ENCODE results near the gene LENG9. TPM values are rescaled to one million over a fixed set of nuclear protein-coding genes. Genes with fewer than 3 reads are reported as not detected.

The LENG9 gene
- total and polyA plus RNA-seq, 10 donors = 1.7 to 8.3 (median 4.9) TPM

GRCh38 chr19:54462655-54463530 is 685 bp downstream of the LENG9 start:
- intact Hi-C loops (cut with DNase I; ENCODE audit: low total_unique reads) = no loop called here
- H3K4me1 ChIP-seq = peaks cover 11 to 71% (median 47%) of the 10 kb centered on the region in 6 donors
- DNase-seq = peak; percentile 94
- peak; percentile 85 to 92 (median 92) for TF ChIP-seq POLR2AphosphoS5 (IDR thresholded peaks at IDR 0.05)
- TF ChIP-seq POLR2A (IDR thresholded peaks at IDR 0.05) = no peak
- TF ChIP-seq, protein P1, sequence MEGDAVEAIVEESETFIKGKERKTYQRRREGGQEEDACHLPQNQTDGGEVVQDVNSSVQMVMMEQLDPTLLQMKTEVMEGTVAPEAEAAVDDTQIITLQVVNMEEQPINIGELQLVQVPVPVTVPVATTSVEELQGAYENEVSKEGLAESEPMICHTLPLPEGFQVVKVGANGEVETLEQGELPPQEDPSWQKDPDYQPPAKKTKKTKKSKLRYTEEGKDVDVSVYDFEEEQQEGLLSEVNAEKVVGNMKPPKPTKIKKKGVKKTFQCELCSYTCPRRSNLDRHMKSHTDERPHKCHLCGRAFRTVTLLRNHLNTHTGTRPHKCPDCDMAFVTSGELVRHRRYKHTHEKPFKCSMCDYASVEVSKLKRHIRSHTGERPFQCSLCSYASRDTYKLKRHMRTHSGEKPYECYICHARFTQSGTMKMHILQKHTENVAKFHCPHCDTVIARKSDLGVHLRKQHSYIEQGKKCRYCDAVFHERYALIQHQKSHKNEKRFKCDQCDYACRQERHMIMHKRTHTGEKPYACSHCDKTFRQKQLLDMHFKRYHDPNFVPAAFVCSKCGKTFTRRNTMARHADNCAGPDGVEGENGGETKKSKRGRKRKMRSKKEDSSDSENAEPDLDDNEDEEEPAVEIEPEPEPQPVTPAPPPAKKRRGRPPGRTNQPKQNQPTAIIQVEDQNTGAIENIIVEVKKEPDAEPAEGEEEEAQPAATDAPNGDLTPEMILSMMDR (IDR thresholded peaks at IDR 0.05 in 8 of 11, conservative IDR thresholded peaks at IDR 0.05 in 3 of 11) = peak in 5 of 11 experiments; percentile 7 to 46 (median 28)
- peaks cover 0 to 9% (median 0%) of the 10 kb centered on the region in 7 donors for H3K27me3 ChIP-seq (replicated peaks in 1 of 7)
- H3K4me3 ChIP-seq = peak overlapping the region; percentile 37 to 74 (median 64)
- H3K36me3 ChIP-seq = peaks cover 5 to 47% (median 45%) of the 10 kb centered on the region in 6 donors
- no peaks in the 10 kb centered on the region for H3K9me3 ChIP-seq
- WGBS, 5 donors = 7 to 23% (median 9%) methylated on average over 22 to 91 of the region's 91 CpGs
- H3K27ac ChIP-seq = peak overlapping the region; percentile 91 to 99 (median 96)

- peak in 2 of 3 donors; percentile 4 to 8 for TF ChIP-seq POLR2AphosphoS5 (IDR thresholded peaks at IDR 0.05)
- TF ChIP-seq, protein P1 (IDR thresholded peaks at IDR 0.05 in 8 of 11, conservative IDR thresholded peaks at IDR 0.05 in 3 of 11) = no peak
- 72 to 81% (median 77%) methylated on average over 13 to 15 of the region's 15 CpGs for WGBS, 5 donors
- Histone ChIP-seq H3K36me3 (peaks cover 9 to 55% (median 52%) of the 10 kb centered on the region in 6 donors), H3K9me3 (no peaks in the 10 kb centered on the region), H3K4me3 (peak overlapping the region in 7 of 8 donors; percentile 54 to 74 (median 66)), H3K4me1 (peaks cover 11 to 73% (median 47%) of the 10 kb centered on the region in 6 donors), H3K27me3 (replicated peaks in 1 of 7) (peaks cover 0 to 9% (median 0%) of the 10 kb centered on the region in 7 donors), H3K27ac (peak overlapping the region in 7 of 8 donors; percentile 91 to 99 (median 97))
- intact Hi-C loops (cut with DNase I; ENCODE audit: low total_unique reads) = no loop called here
- peak; percentile 87 for DNase-seq
Observed at GRCh38 chr19:54462047-54462654, 1.4 kb downstream of the LENG9 start.

GRCh38 chr19:54461613-54462012 is 2.0 kb downstream of the LENG9 start:
- 60 to 72% (median 62%) methylated on average over 3 of the region's 3 CpGs for WGBS, 5 donors
- intact Hi-C loops (cut with DNase I; ENCODE audit: low total_unique reads) = no loop called here
- Histone ChIP-seq H3K4me3 (no peak overlapping the region), H3K27me3 (replicated peaks in 1 of 7) (peaks cover 0 to 9% (median 0%) of the 10 kb centered on the region in 7 donors), H3K36me3 (peaks cover 9 to 60% (median 57%) of the 10 kb centered on the region in 6 donors), H3K4me1 (peaks cover 11 to 73% (median 47%) of the 10 kb centered on the region in 6 donors), H3K27ac (peak overlapping the region in 4 of 8 donors; percentile 97 to 99 (median 98)), H3K9me3 (no peaks in the 10 kb centered on the region)
- no peak for DNase-seq
- TF ChIP-seq POLR2AphosphoS5 (IDR thresholded peaks at IDR 0.05) (no peak), POLR2A (IDR thresholded peaks at IDR 0.05) (no peak)
- TF ChIP-seq, protein P1 (IDR thresholded peaks at IDR 0.05 in 8 of 11, conservative IDR thresholded peaks at IDR 0.05 in 3 of 11) = no peak
